CMK (cell line): ENCODE measurements around the gene MSMB.

ENCODE experiments used
- DNase-seq: peaks from one replicate; pipeline ENCODE4 v3.0.0-alpha.2; 2010; ENCODE audit warnings: low read depth

Gene MSMB

GRCh38 chr10:46033602-46034011 lies 12.5 kb downstream of the MSMB start:
- no peak for DNase-seq

GRCh38 chr10:46031648-46032532 lies 14.2 kb downstream of the MSMB start:
- DNase-seq, result no peak

GRCh38 chr10:46030091-46030937 lies 15.8 kb downstream of the MSMB start, which contains the start of gene NCOA4:
Gene NCOA4 (minus strand): TSS chr10:46030623. CDS start chr10:46016680, 13,943 bp downstream.
- DNase-seq, result peak; percentile 99

GRCh38 chr10:46029461-46030030 lies 16.5 kb downstream of the MSMB start:
- DNase-seq, result no peak

GRCh38 chr10:46028584-46029460 lies 17.2 kb downstream of the MSMB start:
- no peak for DNase-seq

- DNase-seq, result no peak
These were observed 20.0 kb downstream of the MSMB start for GRCh38 chr10:46026106-46026505.

- DNase-seq, result no peak
These were observed 20.7 kb downstream of the MSMB start for GRCh38 chr10:46025406-46025805.

- no peak for DNase-seq
These were observed 21.1 kb downstream of the MSMB start for GRCh38 chr10:46024948-46025347.

GRCh38 chr10:46022978-46023702 lies 22.9 kb downstream of the MSMB start:
- DNase-seq, result peak; percentile 72

- no peak for DNase-seq
These were observed 25.8 kb downstream of the MSMB start for GRCh38 chr10:46020344-46020657.

GRCh38 chr10:46019569-46020343 lies 26.3 kb downstream of the MSMB start:
- no peak for DNase-seq

- DNase-seq, result no peak
These were observed 26.9 kb downstream of the MSMB start for GRCh38 chr10:46019177-46019528.

GRCh38 chr10:46018453-46019176 lies 27.5 kb downstream of the MSMB start:
- DNase-seq, result peak; percentile 70

- DNase-seq, result no peak
These were observed 28.3 kb downstream of the MSMB start for GRCh38 chr10:46017733-46018132.

GRCh38 chr10:46016811-46017210 lies 29.3 kb downstream of the MSMB start:
- no peak for DNase-seq

- no peak for DNase-seq
These were observed 29.9 kb downstream of the MSMB start for GRCh38 chr10:46016190-46016589.

GRCh38 chr10:46014683-46015405 lies 31.2 kb downstream of the MSMB start:
- no peak for DNase-seq

GRCh38 chr10:46014206-46014605 lies 31.9 kb downstream of the MSMB start:
- no peak for DNase-seq

GRCh38 chr10:46012746-46013145 lies 33.3 kb downstream of the MSMB start:
- DNase-seq, result no peak
